ENCODE results near the gene ITGAD. TPM values are rescaled to one million over a fixed set of nuclear protein-coding genes. Genes with fewer than 3 reads are reported as not detected.

Gene ITGAD
- polyA plus RNA-seq, 3 donors: 0.04 TPM; not detected in 2

DNA sequence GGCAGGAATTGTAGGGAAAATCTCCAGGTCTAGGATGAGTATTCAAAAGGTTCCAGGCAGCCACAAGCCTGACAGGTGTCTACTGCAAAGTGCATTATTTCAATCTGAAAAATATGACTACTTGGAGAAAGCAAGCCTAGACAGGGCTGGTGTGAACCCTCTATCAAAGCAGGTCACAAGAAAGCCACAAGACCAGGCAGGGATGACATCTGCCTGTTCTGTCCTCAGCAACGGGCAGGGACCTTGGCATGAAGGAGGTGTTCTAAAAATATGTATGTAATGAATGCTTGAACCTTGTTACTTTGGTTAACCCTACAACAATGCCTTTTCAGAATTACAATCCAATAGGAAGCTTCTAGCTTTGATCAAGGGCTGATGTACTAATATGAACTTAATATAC lies 36.2 kb downstream of the ITGAD start:
- Histone ChIP-seq H3K4me3 (replicated peaks in 1 of 3; ENCODE audit: low read depth in 2 of 3, low read length in 3 of 3) (no peak overlapping the region), H3K4me2 (replicated peaks; ENCODE audit: extremely low read depth, low read length, poor library complexity, severe bottlenecking) (no peak overlapping the region), H2AFZ (ENCODE audit: insufficient read depth, low read depth, low read length, poor library complexity, severe bottlenecking) (no peak overlapping the region), H3K9me3 (replicated peaks in 1 of 2; ENCODE audit: control insufficient read depth in 1 of 2, insufficient read depth in 1 of 2, low read length in 2 of 2) (no peaks in the 10 kb centered on the region), H4K20me1 (ENCODE audit: insufficient read depth, low read length) (no peaks in the 10 kb centered on the region), H3K36me3 (replicated peaks in 1 of 2; ENCODE audit: control insufficient read depth in 1 of 2, insufficient read depth in 2 of 2, low read length in 2 of 2) (no peaks in the 10 kb centered on the region), H3K79me2 (ENCODE audit: insufficient read depth, low read length) (no peaks in the 10 kb centered on the region), H3K9ac (ENCODE audit: insufficient read depth, low read length, poor library complexity, severe bottlenecking) (no peak overlapping the region), H3K27ac (ENCODE audit: low read depth in 1 of 2, low read length in 2 of 2) (no peak overlapping the region), H3K27me3 (ENCODE audit: control insufficient read depth in 2 of 2, insufficient read depth in 2 of 2, low read length in 2 of 2) (no peaks in the 10 kb centered on the region), H3K4me1 (ENCODE audit: control insufficient read depth in 1 of 2, insufficient read depth in 2 of 2, low read length in 2 of 2) (peaks cover 4 to 5% of the 10 kb centered on the region in 2 donors)
- TF ChIP-seq, protein P1, sequence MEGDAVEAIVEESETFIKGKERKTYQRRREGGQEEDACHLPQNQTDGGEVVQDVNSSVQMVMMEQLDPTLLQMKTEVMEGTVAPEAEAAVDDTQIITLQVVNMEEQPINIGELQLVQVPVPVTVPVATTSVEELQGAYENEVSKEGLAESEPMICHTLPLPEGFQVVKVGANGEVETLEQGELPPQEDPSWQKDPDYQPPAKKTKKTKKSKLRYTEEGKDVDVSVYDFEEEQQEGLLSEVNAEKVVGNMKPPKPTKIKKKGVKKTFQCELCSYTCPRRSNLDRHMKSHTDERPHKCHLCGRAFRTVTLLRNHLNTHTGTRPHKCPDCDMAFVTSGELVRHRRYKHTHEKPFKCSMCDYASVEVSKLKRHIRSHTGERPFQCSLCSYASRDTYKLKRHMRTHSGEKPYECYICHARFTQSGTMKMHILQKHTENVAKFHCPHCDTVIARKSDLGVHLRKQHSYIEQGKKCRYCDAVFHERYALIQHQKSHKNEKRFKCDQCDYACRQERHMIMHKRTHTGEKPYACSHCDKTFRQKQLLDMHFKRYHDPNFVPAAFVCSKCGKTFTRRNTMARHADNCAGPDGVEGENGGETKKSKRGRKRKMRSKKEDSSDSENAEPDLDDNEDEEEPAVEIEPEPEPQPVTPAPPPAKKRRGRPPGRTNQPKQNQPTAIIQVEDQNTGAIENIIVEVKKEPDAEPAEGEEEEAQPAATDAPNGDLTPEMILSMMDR (IDR thresholded peaks at IDR 0.05): no peak
- Mint-ChIP-seq H3K4me1 (peaks cover 3% of the 10 kb centered on the region), H3K4me3 (peak overlapping the region in 1 of 2 donors; percentile 12), H3K27me3 (ENCODE audit: low read depth in 3 of 3) (peaks cover 3 to 9% (median 4%) of the 10 kb centered on the region in 3 donors), H3K9me3 (peaks cover 0 to 3% (median 0%) of the 10 kb centered on the region in 7 donors), H3K36me3 (no peaks in the 10 kb centered on the region), H3K27ac (no peak overlapping the region)
- WGBS (ENCODE audit: insufficient coverage): no CpG with 5 or more reads among the region's 1 CpG
- intact Hi-C loops (cut with micrococcal nuclease): no loop called here
- DNase-seq: no peak

DNA sequence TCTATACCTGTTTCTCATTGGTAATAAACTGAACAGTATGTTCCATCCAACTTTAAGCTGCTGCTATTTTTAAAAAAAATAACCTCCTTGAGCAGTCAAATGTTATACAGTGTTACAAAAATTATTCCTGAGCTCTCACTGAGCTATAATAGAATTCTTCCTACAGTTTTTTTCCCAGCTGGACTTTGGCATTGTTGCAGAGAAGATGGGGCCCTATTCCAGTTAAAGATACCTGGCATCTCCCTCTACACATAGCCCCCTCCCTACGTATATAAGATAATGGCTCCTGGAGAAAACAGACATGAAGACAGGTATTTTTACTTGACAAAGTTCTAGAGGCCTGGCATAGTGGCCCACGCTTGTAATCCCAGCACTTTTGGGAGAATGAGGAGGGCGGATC lies 36.7 kb downstream of the ITGAD start:
- Histone ChIP-seq H2AFZ (ENCODE audit: insufficient read depth, low read depth, low read length, poor library complexity, severe bottlenecking) (no peak overlapping the region), H3K4me2 (replicated peaks; ENCODE audit: extremely low read depth, low read length, poor library complexity, severe bottlenecking) (no peak overlapping the region), H3K79me2 (ENCODE audit: insufficient read depth, low read length) (no peaks in the 10 kb centered on the region), H3K9ac (ENCODE audit: insufficient read depth, low read length, poor library complexity, severe bottlenecking) (no peak overlapping the region), H3K9me3 (replicated peaks in 1 of 2; ENCODE audit: control insufficient read depth in 1 of 2, insufficient read depth in 1 of 2, low read length in 2 of 2) (no peaks in the 10 kb centered on the region), H3K27ac (ENCODE audit: low read depth in 1 of 2, low read length in 2 of 2) (no peak overlapping the region), H3K36me3 (replicated peaks in 1 of 2; ENCODE audit: control insufficient read depth in 1 of 2, insufficient read depth in 2 of 2, low read length in 2 of 2) (no peaks in the 10 kb centered on the region), H4K20me1 (ENCODE audit: insufficient read depth, low read length) (no peaks in the 10 kb centered on the region), H3K27me3 (ENCODE audit: control insufficient read depth in 2 of 2, insufficient read depth in 2 of 2, low read length in 2 of 2) (no peaks in the 10 kb centered on the region), H3K4me3 (replicated peaks in 1 of 3; ENCODE audit: low read depth in 2 of 3, low read length in 3 of 3) (no peak overlapping the region), H3K4me1 (ENCODE audit: control insufficient read depth in 1 of 2, insufficient read depth in 2 of 2, low read length in 2 of 2) (peaks cover 4 to 5% of the 10 kb centered on the region in 2 donors)
- no peak for DNase-seq
- TF ChIP-seq, protein P1 (IDR thresholded peaks at IDR 0.05): no peak
- Mint-ChIP-seq H3K36me3 (no peaks in the 10 kb centered on the region), H3K27me3 (ENCODE audit: low read depth in 3 of 3) (peaks cover 3 to 9% (median 4%) of the 10 kb centered on the region in 3 donors), H3K27ac (no peak overlapping the region), H3K4me1 (peaks cover 3% of the 10 kb centered on the region), H3K9me3 (peaks cover 0 to 3% (median 0%) of the 10 kb centered on the region in 7 donors), H3K4me3 (no peak overlapping the region)
- intact Hi-C loops (cut with micrococcal nuclease): no loop called here
- WGBS (ENCODE audit: insufficient coverage): 80% methylated on average over 1 of the region's 3 CpGs

Data from CD14-positive monocyte (primary cell).